ENCODE results near the gene TBCD. TPM values are rescaled to one million over a fixed set of nuclear protein-coding genes. Genes with fewer than 3 reads are reported as not detected.

The TBCD gene
- total RNA-seq, 2 experiments from 2014 or later = 87.8 to 145 TPM

DNA sequence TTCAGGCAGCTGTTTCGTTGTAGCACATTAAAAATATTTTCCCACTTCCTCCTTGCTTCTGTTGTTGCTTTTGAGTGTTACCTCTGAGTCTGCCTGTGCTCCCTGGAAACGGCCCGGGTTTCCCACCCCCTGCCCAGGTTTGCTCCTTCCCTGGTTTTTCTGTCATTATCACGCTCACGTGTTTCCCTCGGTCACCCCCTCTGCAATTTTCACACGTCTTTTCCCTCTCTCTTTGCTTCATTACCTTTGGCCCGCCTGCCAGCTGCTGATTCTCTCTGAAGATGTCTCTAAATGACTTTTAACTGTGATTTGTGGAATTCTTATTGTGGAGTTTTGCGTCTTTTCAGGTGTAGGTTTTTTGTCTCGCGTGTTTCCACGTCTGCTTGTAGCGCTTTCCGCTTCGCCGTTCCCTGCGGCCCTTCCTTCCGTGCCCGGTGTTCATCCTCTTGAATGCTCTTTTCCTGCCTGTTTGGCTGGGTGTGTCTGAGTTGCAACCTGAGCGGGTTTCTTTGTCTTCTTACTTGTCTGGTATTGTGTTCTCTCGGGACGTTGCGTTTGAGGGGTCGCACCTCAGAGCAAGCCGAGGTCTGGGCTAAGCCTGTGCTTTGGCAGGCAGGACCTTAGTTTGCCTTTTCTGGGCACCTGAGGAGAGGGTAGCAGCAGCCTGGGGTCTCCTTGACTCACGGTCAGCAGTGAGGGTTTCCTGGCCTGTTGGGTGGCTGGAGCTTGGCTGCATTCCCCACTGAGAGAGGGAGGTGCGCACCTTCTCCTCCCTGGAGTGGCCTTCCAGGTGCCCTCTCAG is 184.3 kb downstream of the TBCD start:
- H3K36me3 ChIP-seq (ENCODE audit: insufficient read depth, low read length) = peaks cover 73% of the 10 kb centered on the region
- H3K4me1 ChIP-seq (ENCODE audit: insufficient read depth, low read length, poor library complexity, severe bottlenecking) = no peaks in the 10 kb centered on the region
- no peak overlapping the region for H3K27ac ChIP-seq (ENCODE audit: low read depth, low read length, poor library complexity, severe bottlenecking)
- no peaks in the 10 kb centered on the region for H3K9me2 ChIP-seq (ENCODE audit: insufficient read depth, low read length)
- BruUV-seq (replicated peaks) = no TSS peak
- no peaks in the 10 kb centered on the region for H4K20me1 ChIP-seq (ENCODE audit: insufficient read depth, low read length)
- H3K79me2 ChIP-seq (ENCODE audit: insufficient read depth, low read depth, low read length) = no peaks in the 10 kb centered on the region
- H3K4me3 ChIP-seq (ENCODE audit: low read depth, low read length, poor library complexity, severe bottlenecking) = no peak overlapping the region
- H3K4me2 ChIP-seq (ENCODE audit: low read length) = no peak overlapping the region
- ChIA-PET POLR2A (no interaction called here), CTCF (ENCODE audit: unreplicated experiment) (no interaction called here)
- intact Hi-C loops (cut with micrococcal nuclease; ENCODE audit: unreplicated experiment) = no loop called here
- H3K9me3 ChIP-seq (ENCODE audit: low read length) = no peaks in the 10 kb centered on the region
- H2AFZ ChIP-seq (ENCODE audit: low read length) = no peak overlapping the region
- TF ChIP-seq, protein P1, sequence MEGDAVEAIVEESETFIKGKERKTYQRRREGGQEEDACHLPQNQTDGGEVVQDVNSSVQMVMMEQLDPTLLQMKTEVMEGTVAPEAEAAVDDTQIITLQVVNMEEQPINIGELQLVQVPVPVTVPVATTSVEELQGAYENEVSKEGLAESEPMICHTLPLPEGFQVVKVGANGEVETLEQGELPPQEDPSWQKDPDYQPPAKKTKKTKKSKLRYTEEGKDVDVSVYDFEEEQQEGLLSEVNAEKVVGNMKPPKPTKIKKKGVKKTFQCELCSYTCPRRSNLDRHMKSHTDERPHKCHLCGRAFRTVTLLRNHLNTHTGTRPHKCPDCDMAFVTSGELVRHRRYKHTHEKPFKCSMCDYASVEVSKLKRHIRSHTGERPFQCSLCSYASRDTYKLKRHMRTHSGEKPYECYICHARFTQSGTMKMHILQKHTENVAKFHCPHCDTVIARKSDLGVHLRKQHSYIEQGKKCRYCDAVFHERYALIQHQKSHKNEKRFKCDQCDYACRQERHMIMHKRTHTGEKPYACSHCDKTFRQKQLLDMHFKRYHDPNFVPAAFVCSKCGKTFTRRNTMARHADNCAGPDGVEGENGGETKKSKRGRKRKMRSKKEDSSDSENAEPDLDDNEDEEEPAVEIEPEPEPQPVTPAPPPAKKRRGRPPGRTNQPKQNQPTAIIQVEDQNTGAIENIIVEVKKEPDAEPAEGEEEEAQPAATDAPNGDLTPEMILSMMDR (conservative IDR thresholded peaks at IDR 0.05; ENCODE audit: low read length) = no peak
- TF ChIP-seq EZH2phosphoT487 (IDR thresholded peaks at IDR 0.05; ENCODE audit: borderline replicate concordance, low read depth, low read length) = no peak
- no peak for DNase-seq (ENCODE audit: low spot score)

DNA sequence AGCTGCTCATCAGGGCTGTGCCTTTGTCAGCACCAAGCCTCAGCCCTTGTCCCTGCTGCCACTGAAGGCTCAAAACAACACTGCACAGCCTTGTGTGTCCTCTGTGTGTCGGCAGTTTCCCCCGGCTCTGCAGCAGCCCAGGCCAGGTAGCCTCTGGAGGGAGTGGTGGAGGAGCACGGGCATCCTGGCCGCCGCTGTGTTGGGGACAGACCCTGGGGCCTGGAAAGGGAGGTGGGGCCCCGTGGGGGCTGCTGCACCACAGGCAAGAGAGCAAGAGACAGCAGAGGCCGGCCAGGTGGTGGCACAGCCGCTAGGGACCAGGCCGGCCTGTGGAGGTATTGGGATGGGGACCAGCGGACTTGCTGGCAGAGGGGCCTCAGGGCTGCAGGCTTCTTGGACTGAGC is 184.9 kb downstream of the TBCD start:
- Histone ChIP-seq H3K4me2 (ENCODE audit: low read length) (no peak overlapping the region), H4K20me1 (ENCODE audit: insufficient read depth, low read length) (no peaks in the 10 kb centered on the region), H3K9me3 (ENCODE audit: low read length) (no peaks in the 10 kb centered on the region), H2AFZ (ENCODE audit: low read length) (no peak overlapping the region), H3K27ac (ENCODE audit: low read depth, low read length, poor library complexity, severe bottlenecking) (no peak overlapping the region), H3K4me3 (ENCODE audit: low read depth, low read length, poor library complexity, severe bottlenecking) (no peak overlapping the region), H3K9me2 (ENCODE audit: insufficient read depth, low read length) (no peaks in the 10 kb centered on the region), H3K36me3 (ENCODE audit: insufficient read depth, low read length) (peaks cover 73% of the 10 kb centered on the region), H3K4me1 (ENCODE audit: insufficient read depth, low read length, poor library complexity, severe bottlenecking) (no peaks in the 10 kb centered on the region), H3K79me2 (ENCODE audit: insufficient read depth, low read depth, low read length) (no peaks in the 10 kb centered on the region)
- no peak for DNase-seq (ENCODE audit: low spot score)
- TF ChIP-seq, protein P1 (conservative IDR thresholded peaks at IDR 0.05; ENCODE audit: low read length) = no peak
- TF ChIP-seq EZH2phosphoT487 (IDR thresholded peaks at IDR 0.05; ENCODE audit: borderline replicate concordance, low read depth, low read length) = no peak
- BruUV-seq (replicated peaks) = no TSS peak
- intact Hi-C loops (cut with micrococcal nuclease; ENCODE audit: unreplicated experiment) = no loop called here
- POLR2A ChIA-PET = no interaction called here
- CTCF ChIA-PET (ENCODE audit: unreplicated experiment) = no interaction called here

Measured in OCI-LY7 (cell line).